Stimulated activated naive CD8-positive, alpha-beta T cell treated with anti-CD3 and anti-CD28 coated beads, Interleukin-15, Interleukin-2, amounts not matched to agents 100 U/mL and 50 U/mL, for 24 hours (primary cell): ENCODE measurements around the gene FBXO47.

Experiments
- ATAC-seq: fragments of 150-1000 bp; cut with Tn5 transposase; one replicate; pipeline ENCODE4 v1.10.0; 2021
- DNase-seq: peaks from one replicate; pipeline ENCODE4 v3.0.0; 2021

The FBXO47 gene, protein sequence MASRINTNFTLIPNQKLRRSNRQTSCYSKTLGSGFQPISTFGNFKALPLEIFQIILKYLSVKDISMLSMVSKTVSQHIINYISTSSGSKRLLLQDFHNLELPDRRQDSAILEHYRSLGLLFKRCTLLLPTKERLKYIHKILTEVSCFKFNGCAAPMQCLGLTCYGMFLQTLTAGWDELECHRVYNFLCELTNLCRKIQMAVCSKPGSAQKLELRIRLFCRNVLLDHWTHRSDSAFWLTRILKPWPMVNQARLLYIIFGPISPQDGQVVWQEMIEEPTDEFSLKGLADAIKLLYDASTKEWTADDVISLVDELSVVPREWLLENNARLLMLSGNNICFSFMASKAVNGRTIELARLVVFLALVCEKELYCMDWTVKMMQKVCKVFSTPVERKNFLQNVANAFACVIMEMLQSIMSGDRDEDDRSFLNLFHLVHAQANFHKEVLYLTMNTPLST

DNA sequence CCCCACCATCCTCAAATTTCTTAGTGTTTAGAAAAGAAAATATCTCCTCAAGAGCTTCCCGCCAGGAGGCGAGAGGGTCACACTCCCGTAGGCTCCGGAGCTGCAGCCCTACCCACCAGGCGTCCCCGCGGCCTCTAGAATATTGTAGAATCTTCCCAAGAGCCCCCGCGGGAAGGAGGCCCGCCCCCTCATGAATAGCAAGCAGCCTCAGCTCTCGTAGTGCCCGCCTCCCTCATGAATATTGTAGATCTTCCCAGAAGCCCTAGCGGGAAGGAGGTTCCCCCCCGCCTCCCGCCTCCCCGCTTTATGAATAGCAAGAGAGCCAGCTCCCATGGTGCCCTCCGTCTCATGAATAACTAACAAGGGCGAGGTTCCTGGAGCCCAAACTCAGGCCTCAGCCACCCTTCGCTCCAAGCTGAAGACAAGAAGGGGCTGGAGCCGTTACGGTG, at the start of gene FBXO47:
TSS of gene FBXO47 (minus strand) at position 114 of the 449 bp plus-strand sequence. CDS start 4,378 bp downstream, outside the sequence.
- DNase-seq (peak; percentile 81), ATAC-seq (peak; percentile 96)

DNA sequence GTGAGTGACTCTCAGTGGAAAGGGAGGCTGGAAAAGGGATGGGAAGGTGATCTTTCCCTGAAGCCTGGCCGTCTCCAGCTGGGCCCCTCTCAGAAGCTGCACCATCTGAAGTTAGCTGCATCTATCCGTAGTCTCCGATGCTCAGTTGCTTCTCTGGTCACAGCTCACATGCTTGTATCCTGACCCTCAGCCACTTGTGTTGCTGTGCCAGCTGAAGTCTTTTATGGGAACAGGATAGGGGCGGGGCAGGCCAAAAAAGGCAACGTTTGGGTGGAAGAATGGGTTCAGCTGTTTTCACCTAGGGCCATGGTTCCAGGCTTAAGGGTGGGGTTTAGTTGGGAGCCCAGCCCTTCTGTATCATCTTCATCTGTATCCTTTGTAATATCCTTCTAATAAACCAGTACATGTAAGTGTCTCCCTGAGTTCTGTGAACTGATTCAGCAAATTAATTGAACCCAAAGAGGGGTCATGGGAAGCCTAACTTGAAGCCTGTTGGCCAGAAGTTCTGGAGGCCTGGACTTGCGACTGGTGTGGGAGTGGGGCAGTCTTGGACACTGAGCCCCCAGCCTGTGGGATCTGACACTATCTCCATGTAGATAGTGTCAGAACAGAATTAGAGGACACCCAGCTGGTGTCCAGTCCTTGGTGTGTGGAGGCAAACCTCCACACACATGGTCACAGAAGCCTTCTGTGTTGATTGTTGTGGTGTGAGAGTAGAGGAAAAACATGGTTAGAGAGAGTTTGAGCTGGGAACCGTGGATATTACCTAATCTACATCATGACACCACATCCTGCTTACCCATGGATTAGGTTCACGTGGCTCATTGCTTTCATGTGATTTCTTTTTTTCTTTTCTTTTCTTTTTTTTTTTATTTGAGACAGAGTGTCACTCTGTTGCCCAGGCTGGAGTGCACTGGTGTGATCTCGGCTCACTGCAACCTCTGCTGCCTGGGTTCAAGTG, 49.3 kb upstream of the FBXO47 start:
- no peak for DNase-seq

DNA sequence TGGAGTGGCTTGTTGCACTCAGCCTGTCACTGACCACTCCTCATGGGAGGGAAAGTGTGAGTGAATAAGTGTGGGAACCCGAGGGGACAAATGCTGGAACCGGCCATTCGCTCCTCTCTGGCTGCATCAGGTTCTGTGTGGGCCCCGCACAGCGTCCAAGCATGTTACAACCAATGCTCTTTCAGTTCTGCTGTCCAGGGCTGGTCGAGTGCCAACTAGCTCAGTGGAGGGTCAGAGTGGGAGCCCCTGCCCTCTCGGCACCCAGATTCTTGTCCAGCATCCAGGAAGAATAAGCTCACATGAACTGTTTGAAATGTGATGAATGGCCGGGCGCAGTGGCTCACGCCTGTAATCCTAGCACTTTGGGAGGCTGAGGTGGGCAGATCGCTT, 48.3 kb upstream of the FBXO47 start:
- no peak for ATAC-seq
- DNase-seq = no peak

More for the DNA sequence above, 49.3 kb upstream of the FBXO47 start:
- ATAC-seq = no peak

DNA sequence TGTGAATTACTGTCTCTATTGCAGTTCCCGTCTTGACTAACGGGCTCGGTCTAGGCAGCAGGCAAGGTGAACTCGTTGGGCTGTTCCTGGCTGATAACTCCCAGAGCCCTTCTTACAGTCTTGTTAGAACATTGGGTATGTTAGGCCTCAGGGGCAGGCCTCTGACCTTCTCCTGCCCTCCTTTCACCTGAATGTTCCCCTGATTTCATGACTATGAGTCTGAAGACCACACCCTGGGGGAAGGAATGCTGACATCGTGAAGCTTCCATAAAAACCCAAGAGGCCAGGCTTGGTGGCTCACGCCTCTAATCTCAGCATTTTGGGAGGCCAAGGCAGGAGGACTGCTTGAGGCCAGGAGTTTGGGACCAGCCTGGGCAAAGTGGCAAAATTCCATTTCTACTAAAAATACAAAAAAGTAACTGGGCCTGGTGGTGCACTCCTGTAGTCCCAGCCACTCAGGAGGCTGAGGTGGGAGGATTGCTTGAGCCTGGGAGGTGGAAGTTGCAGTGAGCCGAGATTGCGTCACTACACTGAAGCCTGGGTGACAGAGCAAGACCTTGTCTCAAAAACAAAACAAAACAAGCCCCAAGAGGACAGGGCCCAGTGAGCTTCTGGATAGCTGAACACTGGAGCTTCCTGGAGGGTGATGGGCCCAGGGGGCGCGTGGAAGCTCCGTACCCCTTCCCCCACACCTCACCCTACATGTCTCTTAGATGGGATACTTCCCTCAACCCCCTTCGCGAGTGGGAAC, 47.8 kb upstream of the FBXO47 start:
- ATAC-seq = no peak
- DNase-seq = no peak

DNA sequence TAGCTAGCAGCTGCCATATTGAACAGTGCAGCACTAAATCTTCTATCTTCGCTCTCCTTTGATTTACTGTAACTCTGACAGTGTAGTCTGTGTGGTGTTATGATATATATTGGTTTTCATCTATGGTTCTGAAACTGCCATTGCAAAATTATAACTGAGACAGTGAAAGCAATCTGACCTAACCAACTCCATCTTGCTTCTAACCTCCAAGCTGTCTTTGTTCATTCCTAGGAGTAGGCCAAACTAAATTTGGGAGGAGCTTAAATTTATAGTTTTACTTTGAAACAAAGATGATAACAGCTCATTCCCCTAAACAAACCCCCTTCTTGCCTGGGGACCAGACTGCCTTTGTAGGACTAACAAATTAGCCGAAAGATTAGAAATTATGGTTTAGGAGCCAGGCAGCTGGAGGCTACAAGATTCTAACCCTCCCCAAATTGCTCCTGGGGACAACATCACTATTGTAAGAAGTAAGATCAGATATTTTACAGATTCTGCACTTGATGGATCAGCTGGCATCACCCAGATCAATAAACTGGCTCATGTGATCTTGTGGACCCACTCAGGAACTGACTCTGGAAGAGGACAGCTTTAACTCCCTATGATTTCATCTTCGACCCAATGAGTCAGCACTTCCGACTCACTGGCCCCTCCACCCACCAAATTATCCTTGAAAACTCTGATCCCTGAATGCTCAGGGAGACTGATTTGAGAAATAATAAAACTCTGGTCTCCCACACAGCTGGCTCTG, 47.0 kb upstream of the FBXO47 start:
- no peak for ATAC-seq
- no peak for DNase-seq

DNA sequence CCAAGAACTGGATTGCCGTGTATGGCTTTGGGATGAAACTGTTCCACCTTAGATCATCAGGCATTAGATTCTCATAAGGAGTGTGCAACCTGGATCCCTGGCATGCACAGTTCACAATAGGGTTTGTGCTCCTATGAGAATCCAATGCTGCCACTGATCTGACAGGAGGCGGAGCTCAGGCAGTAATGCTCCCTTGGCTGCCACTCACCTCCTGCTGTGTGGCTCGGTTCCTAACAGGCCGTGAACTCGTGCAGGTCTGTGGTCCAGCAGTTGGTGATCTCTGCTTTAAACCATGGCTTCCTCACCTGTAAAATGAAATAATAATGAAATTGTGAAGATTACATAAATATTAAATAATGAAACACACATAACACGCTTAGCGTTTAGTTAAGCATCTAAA, 45.5 kb upstream of the FBXO47 start:
- no peak for ATAC-seq
- no peak for DNase-seq

DNA sequence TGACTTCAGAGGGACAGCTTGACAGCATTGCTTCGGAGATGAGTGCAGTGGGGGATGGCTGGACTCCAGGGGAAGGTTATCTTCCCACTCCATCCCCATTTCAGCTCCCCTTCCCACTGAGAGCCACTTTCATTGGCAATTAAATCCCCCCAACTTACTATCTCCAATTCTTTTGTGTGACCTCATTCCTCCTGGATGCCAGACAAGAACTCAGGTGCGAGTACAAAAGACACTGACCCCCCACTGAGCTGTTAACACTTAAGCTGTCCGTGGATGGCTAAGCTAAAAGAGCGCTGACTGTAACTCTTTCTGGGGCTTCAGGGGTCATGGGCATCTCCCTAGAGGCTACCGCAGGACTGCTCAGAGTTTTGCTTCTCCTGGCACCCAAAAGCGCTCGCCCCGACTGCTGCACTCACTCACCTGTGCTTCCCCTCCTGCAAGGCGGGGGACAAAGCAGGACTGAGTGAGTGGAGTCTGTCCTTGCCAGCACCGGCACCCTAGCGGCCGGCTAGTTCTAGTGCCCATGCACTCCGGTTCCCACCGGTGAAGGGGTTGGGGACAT, 44.8 kb upstream of the FBXO47 start:
- ATAC-seq (no peak), DNase-seq (no peak)

DNA sequence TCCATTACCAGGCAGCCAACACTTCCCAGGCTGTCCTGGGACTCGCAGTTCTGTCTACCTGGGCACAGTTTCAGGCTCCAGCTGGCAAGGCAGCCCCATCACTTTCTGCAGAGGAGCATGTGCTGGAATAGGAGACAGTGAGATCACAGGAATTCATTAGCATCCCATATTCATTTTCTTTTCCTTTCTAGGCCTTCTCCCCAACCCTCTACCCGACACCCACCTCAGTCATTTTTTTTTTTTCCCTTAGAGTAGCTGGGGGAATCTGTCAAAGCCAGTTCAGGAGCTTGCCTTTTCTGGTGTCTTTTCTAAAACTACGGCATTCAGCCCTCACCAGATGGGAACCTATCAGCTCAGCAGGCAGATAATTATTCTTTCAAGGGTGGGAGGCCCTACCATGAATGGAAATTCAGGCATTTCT, 42.4 kb upstream of the FBXO47 start:
- ATAC-seq = no peak
- DNase-seq = no peak

DNA sequence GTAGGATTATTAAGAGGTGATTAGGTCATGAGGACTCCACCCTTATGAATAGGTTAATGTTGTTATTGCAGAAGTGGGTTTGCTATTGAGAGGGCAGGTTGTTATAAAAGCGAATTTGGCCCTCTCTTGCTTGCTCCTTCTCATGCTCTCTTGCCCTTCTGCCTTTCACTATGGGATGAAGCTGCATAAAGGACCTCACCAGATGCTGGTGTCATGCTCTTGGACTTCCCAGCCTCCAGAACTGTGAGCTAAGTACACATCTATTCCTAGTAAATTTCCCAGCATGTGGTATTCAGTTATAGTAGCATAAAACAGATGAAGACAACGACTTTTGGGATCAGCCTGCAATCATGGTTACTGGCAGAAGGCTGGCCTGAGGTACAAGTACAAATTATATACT, 41.4 kb upstream of the FBXO47 start:
- ATAC-seq (no peak), DNase-seq (no peak)

DNA sequence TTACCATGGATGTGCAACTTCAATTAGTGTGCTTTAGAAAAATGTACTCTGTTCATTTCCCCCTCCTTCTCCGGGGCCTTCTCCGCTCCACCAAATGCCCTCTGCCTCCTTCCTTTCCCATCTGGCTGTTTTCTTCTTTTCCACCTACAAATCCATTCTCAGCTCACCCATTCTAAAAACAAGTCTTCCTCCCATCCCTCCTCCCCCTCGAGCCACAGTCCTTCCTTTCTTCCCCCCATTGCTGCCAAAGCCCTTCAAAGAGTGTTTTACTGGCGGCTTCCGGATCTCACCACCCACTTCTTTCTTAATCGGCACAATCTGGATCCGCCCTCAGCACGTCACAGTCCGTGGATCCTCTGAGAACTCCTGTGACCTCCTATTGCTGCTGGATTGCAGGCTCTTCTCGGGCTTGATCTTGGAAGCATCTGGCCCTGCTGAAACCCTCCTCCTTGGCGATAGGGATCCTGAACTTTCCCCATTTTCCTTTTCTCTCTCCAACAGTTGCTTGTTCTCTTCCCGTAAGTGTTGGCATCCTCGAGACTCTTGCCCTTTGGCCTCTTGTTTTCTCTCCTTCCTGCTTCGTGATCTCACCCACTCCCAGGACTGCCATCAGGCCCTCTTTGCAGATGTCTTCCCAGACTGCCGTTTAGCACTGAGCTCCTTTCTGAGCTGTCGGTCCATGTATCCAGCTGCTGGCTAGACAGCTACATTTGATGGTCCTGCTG, 36.0 kb upstream of the FBXO47 start:
- ATAC-seq = peak; percentile 57
- peak; percentile 41 for DNase-seq

DNA sequence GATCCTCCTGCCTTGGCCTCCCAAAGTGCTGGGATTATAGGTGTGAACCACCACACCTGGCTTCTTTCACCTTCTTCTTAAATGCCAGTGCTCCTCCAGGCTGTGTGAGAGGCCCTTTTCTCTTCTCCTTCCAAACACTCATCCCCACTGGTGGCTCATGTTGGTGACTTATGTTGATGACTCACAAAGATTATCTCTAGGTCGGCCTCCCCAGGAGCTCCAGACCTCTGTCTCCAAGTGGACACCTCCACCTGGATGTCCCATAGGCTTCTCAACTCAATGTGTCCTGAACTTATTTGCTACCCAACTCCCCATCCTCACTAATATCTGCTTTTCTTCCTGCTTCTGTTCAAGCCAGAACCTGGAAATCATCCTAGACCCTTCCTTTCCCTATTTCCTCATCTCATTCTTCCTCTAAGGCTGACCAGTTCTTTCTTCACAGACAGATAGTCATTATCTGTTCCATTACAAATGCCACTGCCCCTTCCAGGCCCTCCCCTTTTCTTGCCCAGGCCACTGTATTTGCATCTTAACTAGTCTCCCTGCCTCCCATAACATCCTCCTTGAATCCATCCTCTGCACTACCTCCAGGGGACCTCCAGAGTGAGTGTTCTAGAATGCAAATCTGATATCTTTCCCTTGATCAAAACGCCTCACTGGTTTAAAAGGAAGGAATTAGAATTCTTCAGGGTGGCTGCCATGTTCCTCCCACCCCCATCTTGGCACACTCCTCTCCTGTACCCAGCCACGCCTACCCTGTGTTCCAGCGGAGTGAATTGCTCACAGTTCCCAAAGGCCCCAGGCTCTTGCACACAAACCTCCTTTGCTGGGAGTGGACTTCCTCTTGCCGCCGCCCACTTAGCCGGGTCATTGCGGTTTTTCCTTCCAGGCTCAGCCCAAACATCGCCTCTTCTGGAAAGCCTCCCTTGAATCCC, 34.8 kb upstream of the FBXO47 start:
- no peak for ATAC-seq
- DNase-seq = no peak

DNA sequence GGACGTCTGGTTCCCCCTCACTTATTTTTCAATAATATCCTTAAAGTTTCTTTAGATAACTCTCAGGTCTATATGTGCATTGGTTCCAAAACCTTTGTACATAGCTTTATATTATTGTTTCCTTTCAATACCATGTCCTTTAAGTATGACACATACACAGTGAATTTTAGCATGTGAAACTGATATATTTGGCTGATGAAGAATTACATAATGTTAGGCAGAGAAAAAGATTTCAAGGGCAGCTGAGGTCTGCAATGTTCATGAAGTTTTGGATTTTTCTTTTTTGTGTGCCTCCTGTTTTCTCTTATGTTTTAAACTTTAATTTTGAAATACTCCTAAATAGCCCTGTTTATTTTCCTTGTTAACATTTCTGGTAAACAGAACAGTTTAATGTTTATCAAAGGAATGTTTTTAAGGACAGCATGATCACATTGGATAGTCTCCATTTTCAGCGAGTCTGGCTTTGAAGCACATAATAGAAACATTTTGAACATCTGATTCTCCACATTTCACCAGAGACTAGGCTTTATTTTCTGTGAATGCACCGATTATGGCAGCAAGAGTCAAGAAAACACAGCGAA, 32.9 kb upstream of the FBXO47 start:
- ATAC-seq (no peak), DNase-seq (no peak)

DNA sequence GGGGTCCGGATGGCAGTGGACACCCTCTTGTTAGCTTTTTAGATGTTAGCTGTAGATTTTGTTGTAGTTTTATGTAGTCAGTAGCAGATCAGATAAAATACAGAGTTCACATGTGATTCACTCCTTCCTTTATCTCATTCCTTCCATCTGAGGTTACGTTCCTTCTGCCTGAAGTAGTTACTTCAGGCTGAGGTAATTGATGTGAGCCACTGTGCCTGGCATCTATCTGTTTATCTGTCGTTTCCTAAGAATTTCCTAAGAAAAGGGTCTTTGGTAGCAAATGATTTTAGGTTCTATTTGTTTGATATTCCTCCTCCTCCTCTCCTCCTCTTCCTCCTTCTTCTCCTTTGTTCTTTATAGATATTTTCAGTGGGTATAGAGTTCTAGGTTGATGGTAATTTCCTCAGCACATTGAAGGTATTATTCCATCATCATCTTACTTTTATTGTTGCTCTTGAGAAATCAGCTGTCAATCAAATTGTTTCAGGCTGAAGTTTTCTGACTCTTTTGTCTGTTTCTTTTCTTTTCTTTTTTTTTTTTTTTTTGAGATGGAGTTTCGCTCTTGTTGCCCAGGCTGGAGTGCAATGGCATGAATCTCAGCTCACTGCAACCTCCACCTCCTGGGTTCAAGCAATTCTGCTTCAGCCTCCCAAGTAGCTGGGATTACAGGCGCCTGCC, 29.6 kb upstream of the FBXO47 start:
- ATAC-seq (no peak), DNase-seq (no peak)

DNA sequence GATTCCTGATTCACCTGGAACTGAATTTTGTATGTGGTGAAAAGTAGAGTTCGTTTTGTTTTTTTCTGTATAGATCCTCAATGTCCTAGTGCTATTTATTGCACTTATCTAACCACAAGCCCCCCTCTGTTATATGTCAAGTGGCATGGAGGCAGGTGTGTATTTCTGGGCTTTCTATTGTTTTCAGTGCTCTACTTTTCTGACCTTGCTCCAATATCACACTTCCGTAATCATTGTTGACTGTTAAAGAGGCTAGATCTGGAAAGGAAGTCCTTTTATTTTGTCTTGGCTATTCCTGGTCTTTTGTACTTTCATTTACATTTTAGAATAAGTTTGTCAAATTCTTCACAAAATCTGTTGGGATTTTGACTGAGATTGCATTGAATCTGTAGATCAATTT, 26.8 kb upstream of the FBXO47 start:
- DNase-seq (no peak), ATAC-seq (no peak)

DNA sequence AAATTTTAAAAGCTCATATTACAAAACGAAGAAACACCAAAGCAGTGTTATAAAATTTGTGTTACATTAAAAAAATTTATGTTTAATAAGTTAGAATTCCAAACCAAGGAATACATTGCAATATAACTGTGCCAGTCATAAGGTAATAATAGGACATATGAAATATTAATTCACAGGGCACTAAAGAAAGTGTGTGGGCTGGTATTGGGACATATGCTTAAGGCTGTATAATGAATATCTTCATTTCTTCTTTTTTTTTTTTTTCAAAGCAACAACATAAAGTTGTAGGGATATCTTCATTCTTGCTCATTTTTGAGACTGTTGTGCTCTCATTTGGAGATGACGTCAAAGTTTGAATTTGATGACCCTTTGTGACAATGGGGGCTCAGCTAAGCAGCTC, 17.5 kb upstream of the FBXO47 start:
- no peak for ATAC-seq
- no peak for DNase-seq

DNA sequence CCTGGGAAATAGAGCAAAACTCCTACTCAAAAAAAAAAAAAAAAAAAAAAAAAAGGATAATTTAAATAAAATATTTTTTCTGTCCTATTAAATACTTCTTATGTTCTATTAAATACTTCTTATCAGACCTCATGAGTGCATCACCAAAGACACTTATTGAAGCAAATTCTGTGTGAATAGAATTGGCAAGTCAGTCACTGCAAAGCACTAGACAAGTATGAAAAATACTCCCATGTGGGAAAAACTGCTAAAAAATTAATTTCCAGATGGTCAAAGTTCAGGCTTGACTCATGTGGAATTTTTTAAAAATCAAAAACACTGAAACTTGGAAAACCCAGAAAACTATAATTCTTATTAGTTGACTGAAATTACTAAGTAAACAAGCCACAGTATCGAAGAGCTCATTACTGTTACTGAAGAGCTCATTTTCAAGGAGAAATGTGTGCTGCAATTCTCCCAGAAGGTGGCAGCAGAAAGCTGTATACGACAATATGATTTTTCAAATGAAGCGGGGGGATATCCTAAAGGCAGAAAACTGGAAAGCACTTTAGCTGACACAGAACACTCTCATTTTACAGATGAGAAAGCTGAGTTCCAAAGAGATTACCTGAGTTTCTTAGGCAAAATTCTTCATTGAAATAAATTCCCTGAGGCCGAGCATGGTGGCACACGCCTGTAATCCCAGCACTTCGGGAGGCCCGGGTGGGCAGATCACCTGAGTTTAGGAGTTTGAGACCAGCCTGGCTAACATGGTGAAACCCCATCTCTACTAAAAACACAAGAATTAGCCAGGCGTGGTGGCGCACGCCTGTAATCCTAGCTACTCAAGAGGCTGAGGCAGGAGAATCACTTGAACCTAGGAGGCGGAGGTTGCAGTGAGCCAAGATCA, 15.9 kb upstream of the FBXO47 start:
- peak; percentile 69 for ATAC-seq

DNA sequence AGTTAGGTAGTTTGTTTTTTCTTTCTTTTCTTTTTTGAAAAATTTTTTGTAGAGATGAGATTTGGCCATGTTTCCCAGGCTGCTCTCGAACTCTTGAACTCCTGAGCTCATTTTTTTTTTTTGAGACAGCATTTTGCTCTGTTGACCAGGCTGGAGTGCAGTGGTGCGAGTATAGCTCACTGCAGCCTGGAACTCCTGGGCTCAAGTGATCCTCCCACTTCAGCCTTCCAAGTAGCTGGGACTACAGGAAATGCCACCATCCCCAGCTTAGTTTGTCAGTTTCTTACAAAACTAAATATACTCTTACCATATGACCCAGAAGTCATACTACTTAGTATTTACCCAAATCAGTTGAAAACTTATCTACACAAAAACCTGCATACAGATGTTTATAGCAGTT, 14.4 kb upstream of the FBXO47 start:
- ATAC-seq = no peak
- DNase-seq = no peak

More for the DNA sequence above, 15.9 kb upstream of the FBXO47 start:
- DNase-seq = peak; percentile 43
